Epidermal melanocyte (primary cell): ENCODE data around the gene STEAP1B.
"Not testable (repeated sequence)": the region's sequence is repeated elsewhere in the genome, so short reads cannot be mapped to it uniquely, and the experiment has no call there.

Experiments
- DNase-seq: peaks from one replicate; pipeline ENCODE4 v3.0.0; 2011; ENCODE audit warnings: low spot score; ENCODE audit not compliant: insufficient read length

The STEAP1B gene

GRCh38 chr7:22433165-22433700, 66.8 kb downstream of the STEAP1B start:
- not testable (repeated sequence) for DNase-seq

- no peak for DNase-seq
These were observed 67.7 kb downstream of the STEAP1B start for GRCh38 chr7:22432203-22432718.

- no peak for DNase-seq
These were observed 69.5 kb downstream of the STEAP1B start for GRCh38 chr7:22430457-22430856.

GRCh38 chr7:22429386-22429785, 70.6 kb downstream of the STEAP1B start:
- DNase-seq, result no peak

- no peak for DNase-seq
These were observed 72.1 kb downstream of the STEAP1B start for GRCh38 chr7:22427855-22428254.

- no peak for DNase-seq
These were observed 72.9 kb downstream of the STEAP1B start for GRCh38 chr7:22427104-22427503.

- no peak for DNase-seq
These were observed 73.4 kb downstream of the STEAP1B start for GRCh38 chr7:22426463-22427094.

GRCh38 chr7:22425361-22425760, 74.6 kb downstream of the STEAP1B start:
- DNase-seq, result no peak

GRCh38 chr7:22422831-22423615, 77.0 kb downstream of the STEAP1B start:
- no peak for DNase-seq

- DNase-seq, result no peak
These were observed 78.9 kb downstream of the STEAP1B start for GRCh38 chr7:22420973-22421635.

GRCh38 chr7:22420008-22420407, 80.0 kb downstream of the STEAP1B start:
- no peak for DNase-seq

- no peak for DNase-seq
These were observed 80.5 kb downstream of the STEAP1B start for GRCh38 chr7:22419488-22419887.

GRCh38 chr7:22418251-22419046, 81.5 kb downstream of the STEAP1B start:
- no peak for DNase-seq

- DNase-seq, result no peak
These were observed 82.1 kb downstream of the STEAP1B start for GRCh38 chr7:22417841-22418240.

GRCh38 chr7:22417349-22417748, 82.6 kb downstream of the STEAP1B start:
- DNase-seq, result no peak

- DNase-seq, result no peak
These were observed 85.6 kb downstream of the STEAP1B start for GRCh38 chr7:22414424-22414823.

- no peak for DNase-seq
These were observed 86.8 kb downstream of the STEAP1B start for GRCh38 chr7:22413211-22413610.

GRCh38 chr7:22411977-22412693, 87.9 kb downstream of the STEAP1B start:
- DNase-seq, result no peak

- no peak for DNase-seq
These were observed 93.3 kb downstream of the STEAP1B start for GRCh38 chr7:22406715-22407114.

- DNase-seq, result no peak
These were observed 95.5 kb downstream of the STEAP1B start for GRCh38 chr7:22404421-22405023.
